GM21528 (cell line): ENCODE measurements around the gene ZDHHC20.
"Not testable (repeated sequence)": the region's sequence is repeated elsewhere in the genome, so short reads cannot be mapped to it uniquely, and the experiment has no call there.

Source experiments
- ATAC-seq: cut with Tn5 transposase; IDR thresholded peaks from one replicate; pipeline ENCODE4 v1.9.1; 2021; ENCODE audit warnings: mild to moderate bottlenecking, moderate library complexity; ENCODE audit not compliant: unreplicated experiment, low FRiP score

ZDHHC20 gene

GRCh38 chr13:21436582-21436981, 22.5 kb downstream of the ZDHHC20 start:
- ATAC-seq, result no peak

GRCh38 chr13:21435687-21436151, 23.4 kb downstream of the ZDHHC20 start:
- peak; percentile 96 for ATAC-seq

GRCh38 chr13:21435231-21435630, 23.9 kb downstream of the ZDHHC20 start:
- ATAC-seq, result no peak

- ATAC-seq, result no peak
These were observed 24.5 kb downstream of the ZDHHC20 start for GRCh38 chr13:21434588-21434987.

GRCh38 chr13:21429211-21429610, 29.9 kb downstream of the ZDHHC20 start:
- no peak for ATAC-seq

- ATAC-seq, result no peak
These were observed 31.4 kb downstream of the ZDHHC20 start for GRCh38 chr13:21427741-21428140.

- ATAC-seq, result no peak
These were observed 32.9 kb downstream of the ZDHHC20 start for GRCh38 chr13:21426238-21426637.

GRCh38 chr13:21420706-21421105, 38.4 kb downstream of the ZDHHC20 start:
- no peak for ATAC-seq

- no peak for ATAC-seq
These were observed 46.1 kb downstream of the ZDHHC20 start for GRCh38 chr13:21413013-21413412.

GRCh38 chr13:21410453-21410852, 48.6 kb downstream of the ZDHHC20 start:
- not testable (repeated sequence) for ATAC-seq

GRCh38 chr13:21405309-21405708, 53.8 kb downstream of the ZDHHC20 start:
- ATAC-seq, result no peak

- no peak for ATAC-seq
These were observed 56.4 kb downstream of the ZDHHC20 start for GRCh38 chr13:21402586-21403307.

- no peak for ATAC-seq
These were observed 59.4 kb downstream of the ZDHHC20 start for GRCh38 chr13:21399741-21400140.

GRCh38 chr13:21395953-21396352, 63.1 kb downstream of the ZDHHC20 start:
- no peak for ATAC-seq

- no peak for ATAC-seq
These were observed 70.0 kb downstream of the ZDHHC20 start for GRCh38 chr13:21389124-21389523.

- ATAC-seq, result no peak
These were observed 73.4 kb downstream of the ZDHHC20 start for GRCh38 chr13:21385710-21386109.

- no peak for ATAC-seq
These were observed 76.0 kb downstream of the ZDHHC20 start for GRCh38 chr13:21383090-21383489.

- not testable (repeated sequence) for ATAC-seq
These were observed 81.8 kb downstream of the ZDHHC20 start for GRCh38 chr13:21376998-21377985.

GRCh38 chr13:21372530-21372929, 86.6 kb downstream of the ZDHHC20 start:
- no peak for ATAC-seq

- ATAC-seq, result no peak
These were observed 88.1 kb downstream of the ZDHHC20 start for GRCh38 chr13:21371011-21371410.

- ATAC-seq, result no peak
These were observed 93.5 kb downstream of the ZDHHC20 start for GRCh38 chr13:21365574-21365973.
